H4 (cell line): ENCODE measurements around the gene LRRC61. TPM values are rescaled to one million over a fixed set of nuclear protein-coding genes. Genes with fewer than 3 reads are reported as not detected.
"Not testable (repeated sequence)": the region's sequence is repeated elsewhere in the genome, so short reads cannot be mapped to it uniquely, and the experiment has no call there.

ENCODE experiments used
- DNase-seq: peaks from one replicate; pipeline ENCODE4 v3.0.0-alpha.2; 2015; ENCODE audit warnings: low spot score
- total RNA-seq: library from RNA; depleted of rRNA; stranded (reverse); fragments of >200 nt; shearing (Covaris generic); gene quantifications from 2 replicates; pipeline ENCODE4 v1.2.3, GENCODE V29; 2014

The LRRC61 gene
- total RNA-seq, 1 experiment from 2014 or later = not detected

GRCh38 chr7:150307129-150307528 lies 16.0 kb upstream of the LRRC61 start:
- DNase-seq = no peak

- DNase-seq = no peak
These were observed 15.3 kb upstream of the LRRC61 start for GRCh38 chr7:150307904-150308303.

- DNase-seq = no peak
These were observed 14.6 kb upstream of the LRRC61 start for GRCh38 chr7:150308575-150308974.

- DNase-seq = no peak
These were observed 12.0 kb upstream of the LRRC61 start for GRCh38 chr7:150311146-150311545.

- DNase-seq = no peak
These were observed 11.4 kb upstream of the LRRC61 start for GRCh38 chr7:150311711-150312110.

GRCh38 chr7:150312649-150313366 lies 10.3 kb upstream of the LRRC61 start:
- DNase-seq = not testable (repeated sequence)

GRCh38 chr7:150313367-150313809 lies 9.8 kb upstream of the LRRC61 start:
- DNase-seq = no peak

- no peak for DNase-seq
These were observed 9.3 kb upstream of the LRRC61 start for GRCh38 chr7:150313870-150314269.

- DNase-seq = no peak
These were observed 8.4 kb upstream of the LRRC61 start for GRCh38 chr7:150314639-150315239.

GRCh38 chr7:150316987-150317386 lies 6.2 kb upstream of the LRRC61 start:
- DNase-seq = not testable (repeated sequence)

GRCh38 chr7:150317748-150318444 lies 5.3 kb upstream of the LRRC61 start:
- DNase-seq = peak; percentile 91

- no peak for DNase-seq
These were observed 1.4 kb upstream of the LRRC61 start for GRCh38 chr7:150321788-150322113.

- DNase-seq = no peak
These were observed 882 bp upstream of the LRRC61 start for GRCh38 chr7:150322114-150322832.

GRCh38 chr7:150323682-150324372 lies 672 bp downstream of the LRRC61 start:
- DNase-seq = no peak

- DNase-seq = no peak
These were observed 1.3 kb downstream of the LRRC61 start for GRCh38 chr7:150324373-150324961.

- DNase-seq = no peak
These were observed 2.0 kb downstream of the LRRC61 start for GRCh38 chr7:150325110-150325611.

- DNase-seq = no peak
These were observed 2.7 kb downstream of the LRRC61 start for GRCh38 chr7:150325901-150326300.

- no peak for DNase-seq
These were observed 3.6 kb downstream of the LRRC61 start for GRCh38 chr7:150326657-150327268.

- DNase-seq = no peak
These were observed 4.2 kb downstream of the LRRC61 start for GRCh38 chr7:150327308-150327707.

- DNase-seq = no peak
These were observed 6.4 kb downstream of the LRRC61 start for GRCh38 chr7:150329331-150330120.
